ENCODE measurements around the gene MTARC2. TPM values are rescaled to one million over a fixed set of nuclear protein-coding genes. Genes with fewer than 3 reads are reported as not detected.
A peak's percentile ranks its signal among the peaks of the same experiment; 100 is the strongest.

The MTARC2 gene
- polyA plus RNA-seq, 2 donors = 5.0 to 6.0 TPM

DNA sequence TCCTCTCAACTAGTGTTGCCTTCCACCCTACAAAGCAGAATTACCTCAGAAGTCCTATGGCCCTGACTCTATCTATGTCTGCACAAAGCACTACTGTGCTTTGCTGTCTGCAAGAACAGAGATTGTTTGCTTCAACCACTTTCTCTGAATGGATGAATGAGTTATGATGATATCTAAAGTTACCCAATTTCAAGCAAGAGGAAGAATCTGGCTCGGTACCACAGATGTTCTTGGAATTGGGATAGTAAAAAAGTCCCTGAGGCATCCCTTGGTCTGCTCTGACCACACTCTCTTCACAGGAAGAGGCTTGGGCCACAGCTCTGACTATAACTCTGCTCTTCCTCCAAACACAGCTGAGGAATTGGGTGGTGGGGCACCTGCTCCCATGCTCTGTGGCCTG is 69.8 kb downstream of the MTARC2 start:
- WGBS, 2 donors = 72 to 79% methylated on average over 1 of the region's 1 CpG
- Histone ChIP-seq H3K9me3 (ENCODE audit: control insufficient read depth in 2 of 2, insufficient read depth in 1 of 2, low read depth in 1 of 2, low read length in 1 of 2) (no peaks in the 10 kb centered on the region), H3K36me3 (ENCODE audit: control insufficient read depth in 2 of 2, insufficient read depth in 2 of 2, low read length in 1 of 2) (no peaks in the 10 kb centered on the region), H3K4me3 (ENCODE audit: low read depth in 1 of 2, low read length in 2 of 2) (no peak overlapping the region), H3K27me3 (ENCODE audit: control insufficient read depth in 1 of 2, insufficient read depth in 2 of 2, low read length in 2 of 2) (no peaks in the 10 kb centered on the region), H3K27ac (ENCODE audit: low read depth in 2 of 2, low read length in 1 of 2) (peak overlapping the region in 1 of 2 donors; percentile 27), H3K4me1 (ENCODE audit: control insufficient read depth in 2 of 2, insufficient read depth in 2 of 2, low read length in 1 of 2) (peaks cover 0 to 2% of the 10 kb centered on the region in 2 donors)

- Histone ChIP-seq H3K27me3 (ENCODE audit: control insufficient read depth in 1 of 2, insufficient read depth in 2 of 2, low read length in 2 of 2) (no peaks in the 10 kb centered on the region), H3K4me1 (ENCODE audit: control insufficient read depth in 2 of 2, insufficient read depth in 2 of 2, low read length in 1 of 2) (peaks cover 0 to 2% of the 10 kb centered on the region in 2 donors), H3K9me3 (ENCODE audit: control insufficient read depth in 2 of 2, insufficient read depth in 1 of 2, low read depth in 1 of 2, low read length in 1 of 2) (no peaks in the 10 kb centered on the region), H3K4me3 (ENCODE audit: low read depth in 1 of 2, low read length in 2 of 2) (no peak overlapping the region), H3K27ac (ENCODE audit: low read depth in 2 of 2, low read length in 1 of 2) (peak overlapping the region in 1 of 2 donors; percentile 27), H3K36me3 (ENCODE audit: control insufficient read depth in 2 of 2, insufficient read depth in 2 of 2, low read length in 1 of 2) (no peaks in the 10 kb centered on the region)
- WGBS, 2 donors = 58% methylated on average over 14 of the region's 14 CpGs
Observed at GRCh38 chr1:220818421-220819173, 70.5 kb downstream of the MTARC2 start.

DNA sequence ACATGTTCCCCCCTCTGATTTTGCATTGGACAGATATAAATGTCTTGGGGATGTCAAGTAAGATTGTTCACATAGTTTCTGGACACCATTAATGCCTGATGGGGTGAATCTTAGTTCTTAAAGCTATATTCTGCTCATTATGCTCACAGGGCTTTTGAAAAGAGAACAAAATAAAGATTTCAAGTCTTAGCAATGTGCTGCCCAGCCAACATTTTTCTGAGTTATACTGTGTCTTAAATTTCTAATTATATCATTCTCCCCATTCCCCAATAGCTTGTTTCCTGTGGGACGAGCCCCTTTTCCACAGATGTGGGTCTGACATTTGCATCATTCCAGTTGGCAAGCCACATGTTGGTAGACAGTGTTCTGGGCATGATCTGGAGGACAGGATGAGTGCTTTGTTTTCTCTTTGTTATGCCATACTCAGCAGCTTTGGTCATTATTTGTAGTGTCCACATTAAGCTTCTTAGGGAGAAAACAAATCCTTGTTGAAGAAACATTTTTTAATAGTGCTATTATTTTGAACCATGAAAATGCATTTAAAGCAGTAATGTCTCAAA is 71.4 kb downstream of the MTARC2 start:
- no peak overlapping the region for H3K27ac ChIP-seq (ENCODE audit: low read depth in 2 of 2, low read length in 1 of 2)
- no peak overlapping the region for H3K4me3 ChIP-seq (ENCODE audit: low read depth in 1 of 2, low read length in 2 of 2)
- H3K27me3 ChIP-seq (ENCODE audit: control insufficient read depth in 1 of 2, insufficient read depth in 2 of 2, low read length in 2 of 2) = no peaks in the 10 kb centered on the region
- WGBS, 2 donors = 48 to 64% methylated on average over 1 of the region's 1 CpG
- H3K36me3 ChIP-seq (ENCODE audit: control insufficient read depth in 2 of 2, insufficient read depth in 2 of 2, low read length in 1 of 2) = no peaks in the 10 kb centered on the region
- no peaks in the 10 kb centered on the region for H3K9me3 ChIP-seq (ENCODE audit: control insufficient read depth in 2 of 2, insufficient read depth in 1 of 2, low read depth in 1 of 2, low read length in 1 of 2)
- peaks cover 0 to 2% of the 10 kb centered on the region in 2 donors for H3K4me1 ChIP-seq (ENCODE audit: control insufficient read depth in 2 of 2, insufficient read depth in 2 of 2, low read length in 1 of 2)

- 81 to 84% methylated on average over 9 of the region's 9 CpGs for WGBS, 2 donors
- Histone ChIP-seq H3K36me3 (ENCODE audit: control insufficient read depth in 2 of 2, insufficient read depth in 2 of 2, low read length in 1 of 2) (no peaks in the 10 kb centered on the region), H3K4me3 (ENCODE audit: low read depth in 1 of 2, low read length in 2 of 2) (no peak overlapping the region), H3K27ac (ENCODE audit: low read depth in 2 of 2, low read length in 1 of 2) (no peak overlapping the region), H3K9me3 (ENCODE audit: control insufficient read depth in 2 of 2, insufficient read depth in 1 of 2, low read depth in 1 of 2, low read length in 1 of 2) (no peaks in the 10 kb centered on the region), H3K4me1 (ENCODE audit: control insufficient read depth in 2 of 2, insufficient read depth in 2 of 2, low read length in 1 of 2) (no peaks in the 10 kb centered on the region), H3K27me3 (ENCODE audit: control insufficient read depth in 1 of 2, insufficient read depth in 2 of 2, low read length in 2 of 2) (no peaks in the 10 kb centered on the region)
Observed at GRCh38 chr1:220824031-220824989, 76.2 kb downstream of the MTARC2 start.

DNA sequence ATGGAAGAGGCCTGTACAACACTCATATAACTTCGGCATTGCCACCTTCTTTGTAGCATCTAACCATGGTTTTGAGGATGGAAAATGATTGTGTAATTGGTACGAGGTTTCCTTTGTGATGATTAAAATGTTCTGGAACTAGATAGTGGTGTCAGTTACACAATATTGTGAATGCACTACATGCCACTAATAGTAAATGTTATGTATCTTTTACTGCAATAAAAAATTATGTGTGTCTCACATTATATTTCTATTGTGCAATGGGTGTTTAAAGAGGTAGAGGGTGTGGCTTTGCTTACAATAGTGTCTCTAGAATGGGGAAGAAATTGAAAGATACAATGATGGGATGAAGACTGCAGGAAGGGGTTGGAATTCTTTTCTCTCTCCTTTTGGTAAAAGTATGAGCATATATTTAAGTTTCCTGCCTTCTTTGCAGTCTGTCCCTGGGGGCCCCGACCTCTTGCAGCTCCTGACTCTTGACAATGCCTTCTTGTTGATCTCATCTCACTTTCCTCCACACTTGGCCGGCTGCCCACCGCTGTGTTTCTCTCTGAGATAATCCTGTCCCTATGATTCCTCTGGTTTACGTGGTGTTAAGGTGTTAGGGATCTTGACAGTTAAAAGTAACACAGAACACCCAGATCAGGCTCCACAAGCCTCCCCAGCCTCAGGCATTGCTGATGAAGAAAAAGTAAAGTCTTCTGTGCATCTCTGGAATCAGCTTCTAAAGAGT is 77.9 kb downstream of the MTARC2 start:
- Histone ChIP-seq H3K27ac (ENCODE audit: low read depth in 2 of 2, low read length in 1 of 2) (no peak overlapping the region), H3K36me3 (ENCODE audit: control insufficient read depth in 2 of 2, insufficient read depth in 2 of 2, low read length in 1 of 2) (no peaks in the 10 kb centered on the region), H3K9me3 (ENCODE audit: control insufficient read depth in 2 of 2, insufficient read depth in 1 of 2, low read depth in 1 of 2, low read length in 1 of 2) (no peaks in the 10 kb centered on the region), H3K4me1 (ENCODE audit: control insufficient read depth in 2 of 2, insufficient read depth in 2 of 2, low read length in 1 of 2) (no peaks in the 10 kb centered on the region), H3K4me3 (ENCODE audit: low read depth in 1 of 2, low read length in 2 of 2) (no peak overlapping the region), H3K27me3 (ENCODE audit: control insufficient read depth in 1 of 2, insufficient read depth in 2 of 2, low read length in 2 of 2) (no peaks in the 10 kb centered on the region)
- 56 to 61% methylated on average over 6 of the region's 6 CpGs for WGBS, 2 donors

DNA sequence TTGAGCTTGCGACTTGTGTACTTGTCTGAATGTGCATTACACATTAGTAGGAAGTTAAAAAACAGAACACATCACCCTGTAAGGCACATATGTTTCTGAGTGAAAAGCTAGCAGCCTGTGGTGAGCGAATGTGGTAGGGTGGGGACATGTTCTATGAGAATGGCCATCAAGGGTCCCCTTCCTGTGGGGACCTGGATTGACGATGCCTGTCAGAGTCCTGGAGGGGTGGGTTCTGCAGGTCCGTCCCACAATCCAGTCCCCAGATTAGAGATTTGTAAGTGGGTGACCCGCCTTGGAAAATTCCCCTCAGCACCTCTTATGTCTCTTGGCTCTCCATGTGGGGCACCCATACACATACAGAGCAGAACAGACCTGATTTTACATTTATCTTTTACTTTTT is 78.6 kb downstream of the MTARC2 start:
- WGBS, 2 donors = 93 to 97% methylated on average over 5 of the region's 5 CpGs
- H3K4me1 ChIP-seq (ENCODE audit: control insufficient read depth in 2 of 2, insufficient read depth in 2 of 2, low read length in 1 of 2) = no peaks in the 10 kb centered on the region
- no peaks in the 10 kb centered on the region for H3K9me3 ChIP-seq (ENCODE audit: control insufficient read depth in 2 of 2, insufficient read depth in 1 of 2, low read depth in 1 of 2, low read length in 1 of 2)
- no peaks in the 10 kb centered on the region for H3K27me3 ChIP-seq (ENCODE audit: control insufficient read depth in 1 of 2, insufficient read depth in 2 of 2, low read length in 2 of 2)
- H3K4me3 ChIP-seq (ENCODE audit: low read depth in 1 of 2, low read length in 2 of 2) = no peak overlapping the region
- no peak overlapping the region for H3K27ac ChIP-seq (ENCODE audit: low read depth in 2 of 2, low read length in 1 of 2)
- no peaks in the 10 kb centered on the region for H3K36me3 ChIP-seq (ENCODE audit: control insufficient read depth in 2 of 2, insufficient read depth in 2 of 2, low read length in 1 of 2)

DNA sequence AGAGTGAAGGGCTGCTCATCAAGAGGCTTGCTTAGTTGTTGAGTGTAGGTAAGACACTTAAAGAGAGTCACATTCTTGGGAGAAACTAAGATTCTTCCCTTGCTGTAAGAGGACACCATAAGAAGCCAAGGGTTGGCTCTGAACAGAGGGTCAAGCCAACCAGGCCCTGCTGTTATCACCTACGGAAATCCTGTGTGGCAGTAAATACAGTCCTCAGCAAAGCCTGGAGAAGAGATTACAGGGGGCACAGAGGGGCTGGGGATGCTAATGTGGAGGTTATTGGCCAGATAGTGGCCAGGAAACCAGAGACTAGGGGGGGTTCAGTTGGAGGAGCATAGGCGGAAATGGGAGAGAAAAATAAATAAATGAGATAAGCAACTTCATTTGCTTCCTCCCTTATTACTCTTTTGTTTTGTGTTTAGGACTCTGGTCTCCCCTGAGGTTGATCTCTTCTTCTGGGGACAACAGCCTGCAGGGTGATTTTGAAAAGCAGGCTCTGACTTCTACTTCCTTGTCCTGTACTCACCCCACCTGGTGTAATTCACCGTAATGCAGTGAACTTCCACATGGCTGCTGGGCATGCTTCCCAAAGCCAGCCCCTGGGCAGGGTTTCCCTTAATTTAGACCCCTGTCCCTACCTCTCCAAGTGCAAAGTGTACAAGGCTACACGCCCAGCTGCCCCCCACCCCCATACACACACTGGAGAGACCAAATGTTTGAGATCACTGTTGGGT is 79.5 kb downstream of the MTARC2 start:
- no peak overlapping the region for H3K4me3 ChIP-seq (ENCODE audit: low read depth in 1 of 2, low read length in 2 of 2)
- no peaks in the 10 kb centered on the region for H3K27me3 ChIP-seq (ENCODE audit: control insufficient read depth in 1 of 2, insufficient read depth in 2 of 2, low read length in 2 of 2)
- no peak overlapping the region for H3K27ac ChIP-seq (ENCODE audit: low read depth in 2 of 2, low read length in 1 of 2)
- no peaks in the 10 kb centered on the region for H3K4me1 ChIP-seq (ENCODE audit: control insufficient read depth in 2 of 2, insufficient read depth in 2 of 2, low read length in 1 of 2)
- no peaks in the 10 kb centered on the region for H3K9me3 ChIP-seq (ENCODE audit: control insufficient read depth in 2 of 2, insufficient read depth in 1 of 2, low read depth in 1 of 2, low read length in 1 of 2)
- H3K36me3 ChIP-seq (ENCODE audit: control insufficient read depth in 2 of 2, insufficient read depth in 2 of 2, low read length in 1 of 2) = no peaks in the 10 kb centered on the region
- 70 to 74% methylated on average over 4 of the region's 4 CpGs for WGBS, 2 donors

DNA sequence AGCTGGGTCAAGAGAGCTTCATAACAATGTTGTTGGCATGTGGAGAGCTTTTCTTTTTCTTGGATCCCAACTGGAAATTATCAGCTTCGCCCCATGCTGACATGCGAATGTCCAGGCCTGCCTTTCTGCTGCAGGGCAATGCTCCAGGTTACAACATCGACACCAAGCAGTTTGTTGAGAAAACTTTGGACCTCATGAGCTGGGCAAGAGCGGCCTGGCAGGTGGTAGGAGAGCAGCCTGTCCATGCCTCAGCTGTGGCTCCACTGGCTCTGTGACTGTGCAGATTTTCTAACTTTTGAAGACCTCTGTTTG is 80.0 kb downstream of the MTARC2 start:
- H3K27ac ChIP-seq (ENCODE audit: low read depth in 2 of 2, low read length in 1 of 2) = no peak overlapping the region
- no peaks in the 10 kb centered on the region for H3K9me3 ChIP-seq (ENCODE audit: control insufficient read depth in 2 of 2, insufficient read depth in 1 of 2, low read depth in 1 of 2, low read length in 1 of 2)
- H3K4me1 ChIP-seq (ENCODE audit: control insufficient read depth in 2 of 2, insufficient read depth in 2 of 2, low read length in 1 of 2) = no peaks in the 10 kb centered on the region
- H3K27me3 ChIP-seq (ENCODE audit: control insufficient read depth in 1 of 2, insufficient read depth in 2 of 2, low read length in 2 of 2) = no peaks in the 10 kb centered on the region
- H3K4me3 ChIP-seq (ENCODE audit: low read depth in 1 of 2, low read length in 2 of 2) = no peak overlapping the region
- 78 to 80% methylated on average over 4 of the region's 4 CpGs for WGBS, 2 donors
- no peaks in the 10 kb centered on the region for H3K36me3 ChIP-seq (ENCODE audit: control insufficient read depth in 2 of 2, insufficient read depth in 2 of 2, low read length in 1 of 2)
